Measurements from ENCODE around the gene TRIM4.
"Not testable (repeated sequence)": the region's sequence is repeated elsewhere in the genome, so short reads cannot be mapped to it uniquely, and the experiment has no call there.

The TRIM4 gene

DNA sequence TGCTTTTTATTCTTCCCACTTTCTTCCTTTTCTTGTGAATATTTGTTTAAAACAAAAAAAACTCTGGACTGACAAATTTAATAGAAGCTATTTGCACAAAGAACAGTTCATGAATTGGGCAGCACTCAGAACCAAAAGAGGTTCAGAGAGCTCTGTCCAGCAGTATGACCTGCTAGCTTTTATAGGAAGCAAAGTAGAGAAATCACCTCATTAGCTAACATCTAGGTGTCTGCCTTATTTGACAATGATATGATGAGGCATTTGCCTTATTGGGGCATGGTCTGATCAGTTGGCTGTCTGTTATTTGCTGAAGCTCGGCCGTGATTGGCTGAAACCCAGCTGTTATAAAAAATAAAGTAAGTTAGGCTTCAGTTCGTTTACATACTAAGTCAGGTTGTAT is 819 bp upstream of the TRIM4 start:
- DNase-seq (ENCODE audit: low read depth in 1 of 2, low spot score in 1 of 2): no peak

DNA sequence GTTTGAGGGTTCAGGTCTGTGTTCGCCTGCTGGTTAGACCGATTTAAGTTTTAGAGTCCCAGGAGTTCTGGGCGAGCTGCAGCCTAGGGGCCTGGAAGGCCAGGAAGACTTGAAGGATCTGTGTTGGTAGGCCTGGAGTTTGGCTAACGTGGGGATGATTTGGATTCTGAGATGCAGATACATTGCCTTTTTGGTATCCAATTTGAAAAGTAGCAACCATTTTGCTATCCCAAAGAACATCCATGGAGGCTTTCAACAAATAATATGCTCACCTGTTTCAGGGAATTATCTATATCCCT is 433 bp upstream of the TRIM4 start:
- DNase-seq (ENCODE audit: low read depth in 1 of 2, low spot score in 1 of 2): no peak

DNA sequence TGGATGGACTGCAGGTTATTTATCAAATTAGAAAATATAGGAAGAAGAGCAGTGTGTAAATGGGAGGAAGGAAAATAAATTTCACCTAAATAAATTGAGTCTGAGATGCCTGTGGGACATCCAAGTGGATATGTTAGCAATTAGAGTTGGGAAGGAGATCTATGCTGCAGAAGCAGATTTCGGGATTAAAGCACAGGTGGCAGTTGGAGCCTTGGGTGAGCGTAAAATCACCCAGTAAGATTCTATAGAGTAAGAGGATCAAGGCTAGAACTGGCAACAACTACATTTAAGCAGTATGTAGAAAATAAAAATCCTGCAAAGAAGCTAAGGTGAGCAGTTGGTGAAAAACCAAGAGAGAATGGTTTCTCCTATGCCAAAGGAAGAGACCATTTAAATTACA is 8.4 kb downstream of the TRIM4 start:
- DNase-seq (ENCODE audit: low read depth in 1 of 2, low spot score in 1 of 2): no peak

DNA sequence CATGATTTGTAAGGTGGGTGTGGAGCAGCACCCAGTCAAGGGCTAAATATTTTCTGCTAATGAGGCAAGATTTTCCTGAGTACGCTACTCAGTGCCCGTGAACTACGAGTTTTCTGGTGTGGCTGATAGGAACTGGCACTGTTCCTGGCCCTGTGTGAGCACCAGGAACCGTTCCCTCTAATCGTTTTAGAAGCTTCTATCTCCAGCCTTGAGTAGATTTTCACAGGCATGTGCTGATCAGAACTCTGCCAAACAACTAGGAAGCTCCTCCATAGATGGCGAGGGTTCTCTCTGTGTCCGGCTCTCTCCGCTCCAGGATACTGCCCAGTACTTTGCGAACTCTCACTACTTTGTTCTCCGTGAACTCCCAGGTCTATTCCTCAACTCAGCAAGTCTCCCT is 17.7 kb downstream of the TRIM4 start:
- DNase-seq (ENCODE audit: low read depth in 1 of 2, low spot score in 1 of 2): no peak

DNA sequence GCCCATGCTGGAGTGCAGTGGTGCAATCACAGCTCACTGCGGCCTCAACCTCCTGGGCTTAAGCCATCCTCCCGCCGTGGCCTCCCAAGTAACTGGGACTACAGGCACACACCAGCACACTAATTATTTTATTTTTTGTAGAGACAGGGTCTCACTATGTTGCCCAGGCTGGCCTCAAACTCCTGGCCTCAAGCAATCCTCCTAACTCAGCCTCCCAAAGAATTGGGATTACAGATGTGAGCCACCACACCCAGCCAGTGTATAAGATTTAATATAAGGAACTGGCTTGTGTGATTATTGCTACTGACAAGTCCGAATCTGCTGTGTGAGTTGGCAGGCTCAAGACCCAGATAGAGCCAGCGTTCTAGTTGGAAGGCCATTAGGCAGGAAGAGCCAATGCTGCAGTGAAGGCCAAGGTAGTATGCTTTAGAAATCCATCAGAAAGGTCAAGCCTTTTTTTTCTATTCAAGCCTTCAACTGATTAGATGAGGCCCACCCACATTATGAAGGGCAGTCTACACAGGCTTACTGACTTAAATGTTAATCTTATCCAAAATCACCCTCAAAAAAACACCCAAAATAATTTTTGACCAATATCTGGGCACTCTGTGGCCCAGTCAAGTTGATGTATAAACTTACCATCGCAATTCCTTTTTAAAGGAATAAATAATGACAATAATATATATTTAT is 19.4 kb downstream of the TRIM4 start:
- DNase-seq (ENCODE audit: low read depth in 1 of 2, low spot score in 1 of 2): no peak

DNA sequence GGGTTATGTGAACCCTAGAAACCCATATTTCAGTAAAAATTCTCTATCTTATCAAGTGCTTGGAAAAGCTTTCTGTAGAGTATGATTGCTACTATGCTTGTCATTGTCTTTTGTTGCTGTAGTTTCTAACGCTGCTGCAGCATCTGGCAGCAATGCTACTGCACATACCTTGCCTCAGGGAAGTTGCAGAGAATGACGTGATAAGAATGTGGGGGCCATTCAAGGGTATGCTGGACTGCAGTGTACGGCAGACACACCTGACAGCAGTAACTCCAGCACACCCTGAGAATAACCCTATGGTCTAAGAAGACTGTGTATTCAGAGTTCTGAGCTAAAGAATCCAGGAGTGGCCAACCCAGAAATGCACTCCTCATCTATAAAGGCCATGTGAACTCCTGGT is 20.5 kb downstream of the TRIM4 start:
- DNase-seq (ENCODE audit: low read depth in 1 of 2, low spot score in 1 of 2): no peak

DNA sequence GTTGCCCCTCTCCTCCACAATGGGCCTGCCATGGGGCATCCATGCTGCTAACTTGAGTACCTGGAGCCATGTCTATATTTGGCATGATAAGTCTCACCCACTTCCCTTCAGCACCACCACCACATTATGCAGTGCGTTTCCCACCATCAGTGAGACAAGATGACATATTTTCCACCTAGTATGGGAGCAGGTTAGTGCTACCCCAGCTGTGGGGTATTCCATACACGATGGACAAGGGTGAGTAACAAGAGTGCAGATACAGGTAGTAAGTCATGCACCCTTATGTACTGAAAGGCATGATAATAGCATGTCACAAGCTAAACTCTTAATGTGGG is 21.3 kb downstream of the TRIM4 start:
- no peak for DNase-seq (ENCODE audit: low read depth in 1 of 2, low spot score in 1 of 2)

DNA sequence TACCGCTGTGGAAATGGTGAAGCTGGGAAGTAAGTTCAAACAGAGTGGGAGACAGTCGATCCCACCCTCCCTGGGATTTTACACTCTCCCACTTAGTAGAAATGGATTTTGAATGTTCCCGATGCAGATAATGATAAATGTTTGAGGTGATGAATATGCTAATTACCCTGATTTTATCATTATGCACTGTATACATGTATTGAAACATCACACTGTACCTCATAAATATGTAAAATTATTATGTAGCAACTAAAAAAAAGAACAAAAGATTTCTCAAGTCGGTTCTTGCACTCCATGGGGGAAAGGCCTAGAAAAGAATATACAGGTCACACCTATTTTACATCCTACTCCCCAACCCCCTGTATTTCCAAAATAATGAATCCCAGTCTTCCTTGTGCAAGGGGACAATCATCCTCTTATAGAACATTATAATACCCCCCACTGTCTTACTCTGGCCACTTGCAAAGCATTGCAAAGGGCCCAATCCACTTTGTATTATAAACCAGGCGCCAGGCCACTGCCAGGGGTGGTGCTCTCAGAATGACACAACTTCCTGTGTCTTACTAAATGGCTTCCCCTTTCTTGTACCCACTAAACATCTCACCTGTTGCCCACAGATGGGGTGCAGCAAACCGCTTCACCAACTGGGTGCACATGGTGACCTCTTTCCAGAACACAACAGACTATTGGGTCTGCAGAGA is 21.9 kb downstream of the TRIM4 start:
- DNase-seq (ENCODE audit: low read depth in 1 of 2, low spot score in 1 of 2): no peak

DNA sequence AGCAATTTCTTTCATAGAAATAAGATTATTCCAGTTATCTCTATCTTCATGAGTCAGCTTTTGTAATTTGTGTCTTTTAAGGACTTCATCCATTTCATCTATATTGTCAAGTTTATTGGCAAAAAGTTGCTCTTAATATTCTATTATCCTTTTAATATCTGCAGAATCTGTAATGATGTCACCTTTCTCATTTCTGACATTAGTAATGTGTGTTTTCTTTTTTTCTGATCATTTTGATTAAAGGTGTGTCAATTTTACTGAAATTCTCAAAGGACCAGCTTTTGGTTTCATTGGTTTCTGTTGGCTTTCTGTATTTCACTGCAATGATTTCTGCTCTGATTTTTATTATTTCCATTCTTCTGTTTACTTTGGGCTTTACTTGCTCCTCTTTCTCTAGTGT is 24.6 kb downstream of the TRIM4 start:
- no peak for DNase-seq (ENCODE audit: low read depth in 1 of 2, low spot score in 1 of 2)

DNA sequence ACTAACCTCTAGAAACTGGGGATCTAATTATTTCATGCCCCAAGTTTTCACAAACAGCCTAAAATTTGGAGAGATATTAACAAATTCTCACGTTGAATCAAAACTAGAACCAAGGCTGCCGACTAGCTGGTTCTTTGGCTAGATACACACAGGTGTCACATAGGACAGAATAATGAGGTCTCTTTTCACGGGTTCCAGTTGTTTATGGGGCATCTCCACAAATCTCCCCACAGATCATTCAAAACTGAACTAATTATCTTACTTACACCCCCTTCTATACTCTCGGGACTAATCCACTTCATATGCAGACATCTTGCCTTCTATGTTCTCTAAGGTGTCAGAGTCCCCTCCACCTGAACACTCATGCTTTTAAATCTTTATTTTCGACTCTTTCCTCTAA is 26.1 kb downstream of the TRIM4 start:
- no peak for DNase-seq (ENCODE audit: low read depth in 1 of 2, low spot score in 1 of 2)

DNA sequence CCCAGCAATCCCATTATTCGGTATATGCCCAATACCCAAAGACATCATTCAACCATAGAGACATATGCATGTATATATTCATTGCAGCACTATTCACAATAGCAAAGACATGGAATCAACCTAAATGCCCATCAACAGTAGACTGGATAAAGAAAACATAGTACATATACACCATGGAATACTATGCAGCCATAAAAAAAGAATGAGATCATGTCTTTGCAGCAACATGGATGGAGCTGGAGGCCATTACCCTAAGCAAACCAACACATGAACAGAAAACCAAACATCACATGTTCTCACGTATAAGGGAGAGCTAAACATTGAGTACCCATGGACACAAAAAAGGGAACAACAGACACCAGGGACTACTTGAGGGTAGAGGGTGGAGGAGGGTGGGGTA is 29.0 kb downstream of the TRIM4 start:
- not testable (repeated sequence) for DNase-seq (ENCODE audit: low read depth in 1 of 2, low spot score in 1 of 2)

DNA sequence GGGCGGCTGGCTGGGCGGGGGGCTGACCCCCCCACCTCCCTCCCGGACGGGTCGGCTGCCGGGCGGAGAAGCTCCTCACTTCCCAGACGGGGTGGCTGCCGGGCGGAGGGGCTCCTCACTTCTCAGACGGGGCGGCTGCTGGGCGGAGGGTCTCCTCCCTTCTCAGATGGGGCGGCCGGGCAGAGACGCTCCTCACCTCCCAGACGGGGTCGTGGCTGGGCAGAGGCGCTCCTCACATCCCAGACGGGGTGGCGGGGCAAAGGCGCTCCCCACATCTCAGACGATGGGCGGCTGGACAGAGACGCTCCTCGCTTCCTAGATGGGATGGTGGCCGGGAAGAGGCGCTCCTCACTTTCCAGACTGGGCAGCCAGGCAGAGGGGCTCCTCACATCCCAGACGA is 31.0 kb downstream of the TRIM4 start:
- not testable (repeated sequence) for DNase-seq (ENCODE audit: low read depth in 1 of 2, low spot score in 1 of 2)

DNA sequence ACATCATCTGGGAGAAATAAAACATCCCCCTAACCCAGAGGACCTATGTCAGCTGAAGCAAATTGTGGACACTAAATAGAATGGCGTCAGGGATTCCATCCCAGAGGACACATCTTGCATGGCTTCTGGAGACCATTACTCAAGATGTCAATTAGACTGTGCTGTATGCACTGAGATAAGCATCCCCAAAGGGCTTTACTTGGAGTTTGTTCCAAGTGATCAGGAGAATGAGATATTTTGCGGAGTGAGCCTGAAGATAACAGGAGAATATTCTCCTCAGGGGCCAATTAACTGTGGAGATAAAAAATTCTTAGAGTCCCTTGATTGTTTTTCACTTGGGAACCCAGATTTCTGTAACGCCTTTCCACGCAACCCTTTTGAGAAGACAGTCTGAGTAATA is 38.0 kb downstream of the TRIM4 start:
- DNase-seq (ENCODE audit: low read depth in 1 of 2, low spot score in 1 of 2): no peak

DNA sequence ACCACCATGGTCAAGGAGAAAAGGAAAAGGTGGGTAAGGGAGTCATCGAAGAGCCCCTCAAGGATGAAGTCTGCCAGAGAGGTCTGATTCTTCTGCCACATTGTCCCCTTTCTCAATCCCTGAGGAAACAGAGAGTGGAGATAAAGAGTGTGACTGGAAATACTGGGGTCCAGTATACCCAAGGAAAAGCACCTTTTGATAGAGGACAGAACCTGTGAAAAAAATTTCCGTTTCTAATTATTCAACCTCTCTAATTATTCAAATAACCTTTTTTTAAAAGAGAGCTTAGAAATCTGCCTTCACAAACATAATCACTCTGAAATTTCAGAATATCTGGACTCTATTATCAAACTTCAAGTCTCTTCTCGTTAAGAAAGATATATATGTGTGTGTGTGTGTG is 42.4 kb downstream of the TRIM4 start, which contains the start of gene OR2AE1:
Gene OR2AE1 (minus strand): TSS at position 101 of the 400 bp plus-strand sequence. CDS start 0 bp downstream, at position 101.
- no peak for DNase-seq (ENCODE audit: low read depth in 1 of 2, low spot score in 1 of 2)

DNA sequence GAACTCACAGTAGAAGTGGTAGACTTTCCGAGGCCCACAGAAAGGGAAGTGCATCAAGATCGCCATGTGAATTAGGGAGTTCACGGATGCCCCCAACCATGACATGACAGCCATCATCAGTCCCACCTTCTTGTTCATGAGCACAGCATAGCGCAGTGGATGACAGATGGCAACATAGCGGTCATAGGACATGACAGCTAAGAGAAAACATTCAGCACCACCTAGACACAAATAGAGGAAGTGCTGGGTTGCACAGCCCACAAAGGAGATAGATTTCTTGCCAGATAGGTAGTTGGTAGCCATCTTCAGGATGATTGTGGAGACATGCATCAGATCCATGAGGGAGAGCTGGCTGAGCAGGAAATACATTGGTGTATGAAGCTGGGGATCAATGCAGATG is 42.8 kb downstream of the TRIM4 start:
- no peak for DNase-seq (ENCODE audit: low read depth in 1 of 2, low spot score in 1 of 2)

DNA sequence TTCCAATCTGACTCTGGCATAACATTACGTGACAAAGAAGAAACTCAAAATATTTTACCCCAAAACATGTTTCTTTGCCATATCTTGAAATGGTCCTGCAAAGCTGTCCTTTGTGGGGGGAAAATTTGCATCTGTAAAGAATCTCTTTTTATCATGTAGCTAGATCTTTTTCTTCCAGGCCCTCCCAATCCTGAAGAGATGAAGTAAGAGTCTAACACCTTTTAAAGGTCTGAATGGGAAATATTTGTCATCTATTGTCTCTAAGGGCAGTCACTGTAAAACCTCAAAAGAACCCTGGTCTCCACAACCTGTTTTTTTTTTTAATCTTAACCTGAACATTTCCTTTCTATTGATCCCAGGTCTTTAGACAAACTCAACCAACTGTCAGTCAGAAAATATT is 51.1 kb downstream of the TRIM4 start:
- DNase-seq (ENCODE audit: low read depth in 1 of 2, low spot score in 1 of 2): no peak

DNA sequence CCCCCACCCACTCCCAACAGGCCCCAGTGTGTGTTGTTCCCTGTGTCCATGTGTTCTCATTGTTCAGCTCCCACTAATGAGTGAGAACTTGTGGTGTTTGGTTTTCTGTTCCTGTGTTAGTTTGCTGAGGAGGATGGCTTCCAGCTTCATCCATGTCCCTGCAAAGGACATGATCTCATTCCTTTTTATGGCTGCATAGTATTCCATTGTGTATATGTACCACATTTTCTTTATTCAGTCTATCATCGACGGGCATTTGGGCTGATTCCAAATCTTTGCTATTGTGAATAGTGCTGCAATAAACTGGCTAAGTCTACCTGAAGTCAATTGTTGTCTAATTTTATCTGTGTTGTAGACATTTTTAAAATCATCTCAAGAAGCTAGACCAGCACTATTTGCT is 51.9 kb downstream of the TRIM4 start:
- DNase-seq (ENCODE audit: low read depth in 1 of 2, low spot score in 1 of 2): not testable (repeated sequence)

DNA sequence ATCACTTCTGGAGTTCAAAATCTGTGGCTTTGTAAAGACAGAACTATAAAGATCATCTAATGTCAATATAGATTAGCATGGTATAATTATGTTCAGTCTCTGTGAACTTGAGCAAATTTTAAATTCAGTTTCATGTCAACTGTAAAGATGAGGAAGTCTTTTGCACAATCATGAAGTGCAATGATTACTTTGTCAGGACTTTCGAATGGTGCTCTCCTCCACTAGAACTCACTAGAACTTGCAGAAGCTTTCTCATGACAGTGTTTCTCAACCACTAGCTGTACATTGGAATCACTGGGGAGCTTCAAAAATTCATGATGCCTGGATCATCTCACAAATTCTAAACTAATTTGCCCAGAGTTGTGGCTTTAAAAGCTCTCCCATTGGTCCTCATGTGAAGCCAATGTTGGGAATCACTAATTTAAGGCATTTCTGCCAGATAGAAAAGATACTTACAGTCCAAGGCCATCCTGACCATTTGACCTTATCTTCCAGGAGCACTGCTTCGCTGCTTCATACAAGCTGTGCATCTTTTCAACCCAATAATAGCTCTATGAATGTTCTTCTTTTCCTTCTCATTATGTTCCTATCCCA is 55.4 kb downstream of the TRIM4 start:
- DNase-seq (ENCODE audit: low read depth in 1 of 2, low spot score in 1 of 2): no peak

DNA sequence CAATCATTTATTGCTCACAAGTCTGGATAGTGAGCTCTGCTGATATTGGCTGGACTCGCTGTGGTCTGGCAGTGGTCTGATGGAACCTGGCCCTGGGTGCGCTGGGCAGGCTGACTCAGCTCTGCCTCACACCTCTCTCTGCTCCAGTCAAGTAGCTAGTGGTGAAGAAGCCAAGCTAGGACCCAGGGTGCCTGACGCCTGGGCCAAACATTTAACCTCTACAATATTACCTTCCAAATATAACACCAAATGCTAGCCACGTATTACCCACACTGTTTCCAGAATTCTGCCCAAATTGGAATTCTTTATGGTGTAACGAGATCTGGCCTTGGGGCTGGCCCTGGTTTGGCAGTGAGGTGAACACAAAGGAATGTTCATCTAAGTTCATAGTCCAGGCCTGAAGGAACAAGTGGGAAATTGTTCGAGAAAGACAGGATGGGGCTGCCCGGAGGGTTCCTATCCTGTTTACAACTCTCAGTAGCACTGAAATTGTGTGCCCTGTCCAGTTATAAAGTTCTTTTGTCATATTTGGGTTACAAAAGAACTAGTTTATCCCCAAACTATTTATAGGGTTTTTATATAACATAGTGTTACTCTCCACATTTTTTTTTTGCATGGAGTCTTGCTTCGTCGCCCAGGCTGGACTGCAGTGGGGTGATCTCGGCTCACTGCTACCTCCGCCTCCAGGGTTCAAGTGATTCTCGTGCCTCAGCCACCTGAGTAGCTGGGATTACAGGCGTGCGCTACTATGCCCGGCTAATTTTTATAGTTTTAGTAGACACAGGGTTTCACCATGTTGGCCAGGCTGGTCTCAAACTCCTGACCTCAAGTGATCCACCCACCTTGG is 58.8 kb downstream of the TRIM4 start:
- DNase-seq (ENCODE audit: low read depth in 1 of 2, low spot score in 1 of 2): no peak

DNA sequence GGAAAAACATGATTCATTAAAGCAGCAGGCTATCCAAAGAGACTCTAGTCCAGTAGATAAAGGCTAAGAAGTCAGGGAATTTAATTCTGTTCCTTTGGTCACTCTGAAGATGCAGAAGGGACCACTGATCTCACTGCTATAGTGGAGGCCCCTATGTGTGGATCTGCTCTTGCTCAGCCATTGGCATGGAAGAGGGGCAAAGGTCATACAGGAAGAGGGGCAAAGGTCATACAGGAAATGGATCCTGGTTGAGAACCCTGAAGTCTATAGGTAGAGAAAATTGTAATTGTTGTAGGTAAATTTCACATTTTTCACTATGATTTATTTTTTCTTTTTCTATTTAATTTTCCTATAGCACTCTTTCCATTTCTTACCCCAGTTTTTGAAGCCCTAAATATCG is 64.1 kb downstream of the TRIM4 start:
- no peak for DNase-seq (ENCODE audit: low read depth in 1 of 2, low spot score in 1 of 2)

DNA sequence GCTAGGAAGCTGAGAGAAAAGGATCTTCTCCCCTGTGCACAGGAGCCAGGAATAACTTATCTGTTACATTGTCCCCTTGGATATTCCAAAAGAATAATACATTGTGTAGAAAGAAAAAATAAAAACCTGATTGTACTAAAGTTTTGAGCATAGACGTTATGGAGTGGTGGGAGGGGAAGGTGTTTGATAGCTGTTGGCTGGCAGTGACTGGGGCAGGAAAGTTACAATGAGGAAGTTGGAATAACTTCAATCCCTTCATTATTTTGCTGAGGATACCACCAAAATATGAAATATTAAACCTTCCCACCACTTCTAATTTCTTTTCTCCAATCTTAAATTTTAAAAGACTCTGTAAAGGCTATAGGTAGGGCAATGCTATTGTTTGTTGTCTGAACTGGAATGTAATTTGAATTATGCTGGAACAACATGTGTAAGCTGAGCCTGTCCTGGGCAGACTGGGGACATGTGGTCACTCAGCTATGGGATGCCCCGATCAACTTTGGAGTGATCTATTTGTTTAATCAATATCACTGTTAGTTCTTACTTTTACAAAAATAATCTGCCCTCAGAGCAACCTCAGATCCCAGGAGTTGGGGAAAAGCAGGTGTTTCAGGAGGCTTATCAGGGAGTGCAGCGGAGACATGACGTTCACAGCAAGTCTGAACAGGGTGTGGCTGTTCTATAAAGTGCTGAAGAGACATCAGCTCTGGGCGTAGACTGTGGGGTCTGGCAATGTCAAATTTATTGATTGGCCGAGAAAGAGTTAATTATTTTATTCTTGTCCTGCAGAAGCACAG is 70.7 kb downstream of the TRIM4 start:
- no peak for DNase-seq (ENCODE audit: low read depth in 1 of 2, low spot score in 1 of 2)

Data from stimulated activated CD4-positive, alpha-beta T cell treated with anti-CD3 and anti-CD28 coated beads, Interleukin-15, amount 100 ng/mL, for 1 hour (primary cell).